ENCODE results near the gene CLIC5.

Gene CLIC5

DNA sequence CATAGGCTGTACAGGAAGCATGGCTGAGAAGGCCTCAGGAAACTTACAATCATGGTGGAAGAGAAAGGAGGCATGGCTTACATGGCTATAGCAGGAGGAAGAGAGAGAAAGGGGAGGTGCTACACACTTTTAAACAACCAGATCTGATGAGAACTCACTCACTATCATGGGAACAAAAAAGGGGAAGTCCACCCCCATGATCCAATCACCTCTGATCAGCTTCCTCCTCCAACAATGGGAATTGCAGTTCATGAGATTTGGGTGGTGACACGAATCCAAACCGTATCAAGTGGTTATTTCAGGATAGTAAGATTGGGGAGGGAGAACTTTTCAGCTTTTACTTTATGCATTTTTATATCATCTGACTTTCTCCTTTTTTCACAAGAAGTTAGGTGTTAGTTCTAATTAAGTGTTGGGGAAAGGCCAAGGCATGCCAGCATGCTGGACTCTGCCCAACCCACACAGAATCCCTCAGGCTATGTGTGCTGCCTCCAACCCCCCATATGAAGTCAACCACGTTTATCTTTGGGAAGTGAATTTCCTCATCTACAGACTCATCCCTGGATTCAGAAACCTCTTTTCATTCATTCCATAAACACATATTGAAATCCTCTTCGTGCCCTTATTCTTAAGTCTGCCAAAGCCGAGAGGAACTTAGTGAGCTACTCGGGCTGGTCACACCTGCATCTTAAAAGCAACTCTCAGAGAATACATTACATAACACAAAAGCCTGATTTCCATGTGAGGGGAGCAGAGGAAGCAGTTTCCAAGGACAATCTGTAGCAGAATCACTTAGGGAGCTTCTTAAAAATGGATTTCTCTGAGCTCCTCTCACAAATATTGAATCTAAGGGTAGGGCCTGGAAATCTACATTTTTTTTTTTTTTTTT lies 16.7 kb upstream of the CLIC5 start:
- H3K9me3 Mint-ChIP-seq: no peaks in the 10 kb centered on the region
- no peaks in the 10 kb centered on the region for H3K4me1 Mint-ChIP-seq
- H3K27ac Mint-ChIP-seq: no peak overlapping the region
- H3K4me3 Mint-ChIP-seq: no peak overlapping the region
- DNase-seq: no peak
- no peaks in the 10 kb centered on the region for H3K36me3 Mint-ChIP-seq (ENCODE audit: low read depth)
- TF ChIP-seq, protein P1, sequence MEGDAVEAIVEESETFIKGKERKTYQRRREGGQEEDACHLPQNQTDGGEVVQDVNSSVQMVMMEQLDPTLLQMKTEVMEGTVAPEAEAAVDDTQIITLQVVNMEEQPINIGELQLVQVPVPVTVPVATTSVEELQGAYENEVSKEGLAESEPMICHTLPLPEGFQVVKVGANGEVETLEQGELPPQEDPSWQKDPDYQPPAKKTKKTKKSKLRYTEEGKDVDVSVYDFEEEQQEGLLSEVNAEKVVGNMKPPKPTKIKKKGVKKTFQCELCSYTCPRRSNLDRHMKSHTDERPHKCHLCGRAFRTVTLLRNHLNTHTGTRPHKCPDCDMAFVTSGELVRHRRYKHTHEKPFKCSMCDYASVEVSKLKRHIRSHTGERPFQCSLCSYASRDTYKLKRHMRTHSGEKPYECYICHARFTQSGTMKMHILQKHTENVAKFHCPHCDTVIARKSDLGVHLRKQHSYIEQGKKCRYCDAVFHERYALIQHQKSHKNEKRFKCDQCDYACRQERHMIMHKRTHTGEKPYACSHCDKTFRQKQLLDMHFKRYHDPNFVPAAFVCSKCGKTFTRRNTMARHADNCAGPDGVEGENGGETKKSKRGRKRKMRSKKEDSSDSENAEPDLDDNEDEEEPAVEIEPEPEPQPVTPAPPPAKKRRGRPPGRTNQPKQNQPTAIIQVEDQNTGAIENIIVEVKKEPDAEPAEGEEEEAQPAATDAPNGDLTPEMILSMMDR (IDR thresholded peaks at IDR 0.05): no peak
- peaks cover 10% of the 10 kb centered on the region for H3K27me3 Mint-ChIP-seq (ENCODE audit: low read depth, poor library complexity)

DNA sequence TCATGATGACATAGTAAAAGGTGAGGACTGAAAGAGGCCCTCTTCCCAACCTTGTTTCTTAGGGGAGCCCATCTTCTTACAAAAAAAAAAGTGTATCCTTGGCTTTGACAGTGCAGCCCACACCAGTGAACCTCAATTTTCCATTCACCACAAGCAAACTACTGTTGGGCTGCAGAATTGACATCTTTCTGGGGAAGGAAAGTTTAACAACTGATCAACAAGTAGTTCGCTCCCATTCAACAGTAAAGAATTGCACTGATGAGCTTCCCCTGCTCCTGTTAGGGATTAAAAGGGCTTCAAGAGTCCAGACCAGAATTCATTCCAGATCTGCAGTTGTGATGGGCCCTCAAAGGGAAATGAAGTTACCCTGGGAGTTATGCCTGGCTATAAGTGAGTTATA lies 13.9 kb upstream of the CLIC5 start:
- Mint-ChIP-seq H3K4me3 (no peak overlapping the region), H3K27me3 (ENCODE audit: low read depth, poor library complexity) (peaks cover 7% of the 10 kb centered on the region), H3K27ac (no peak overlapping the region), H3K36me3 (ENCODE audit: low read depth) (no peaks in the 10 kb centered on the region), H3K4me1 (no peaks in the 10 kb centered on the region), H3K9me3 (no peaks in the 10 kb centered on the region)
- TF ChIP-seq, protein P1 (IDR thresholded peaks at IDR 0.05): no peak
- no peak for DNase-seq

DNA sequence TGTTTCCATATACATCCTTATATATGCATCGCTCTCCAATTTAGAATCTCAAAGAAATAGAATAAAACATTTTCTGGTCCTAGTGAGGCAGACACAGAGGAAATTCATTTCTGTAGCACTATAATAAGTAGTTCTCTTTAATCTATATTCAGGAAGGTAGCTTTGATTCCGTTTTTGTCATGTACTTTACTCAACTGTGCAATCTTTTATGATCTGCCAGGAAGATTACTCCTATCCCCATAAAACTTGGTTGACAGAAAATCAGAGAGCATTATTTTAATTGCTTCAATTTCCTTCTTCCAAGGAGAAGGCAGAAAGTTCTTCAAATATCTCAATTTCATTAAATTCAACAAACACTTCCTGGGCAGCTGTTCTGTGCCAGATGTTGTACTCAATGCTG lies 10.6 kb upstream of the CLIC5 start:
- H3K27ac Mint-ChIP-seq: no peak overlapping the region
- no peaks in the 10 kb centered on the region for H3K9me3 Mint-ChIP-seq
- DNase-seq: no peak
- no peaks in the 10 kb centered on the region for H3K36me3 Mint-ChIP-seq (ENCODE audit: low read depth)
- H3K27me3 Mint-ChIP-seq (ENCODE audit: low read depth, poor library complexity): peaks cover 16% of the 10 kb centered on the region
- TF ChIP-seq, protein P1 (IDR thresholded peaks at IDR 0.05): no peak
- H3K4me1 Mint-ChIP-seq: no peaks in the 10 kb centered on the region
- no peak overlapping the region for H3K4me3 Mint-ChIP-seq

DNA sequence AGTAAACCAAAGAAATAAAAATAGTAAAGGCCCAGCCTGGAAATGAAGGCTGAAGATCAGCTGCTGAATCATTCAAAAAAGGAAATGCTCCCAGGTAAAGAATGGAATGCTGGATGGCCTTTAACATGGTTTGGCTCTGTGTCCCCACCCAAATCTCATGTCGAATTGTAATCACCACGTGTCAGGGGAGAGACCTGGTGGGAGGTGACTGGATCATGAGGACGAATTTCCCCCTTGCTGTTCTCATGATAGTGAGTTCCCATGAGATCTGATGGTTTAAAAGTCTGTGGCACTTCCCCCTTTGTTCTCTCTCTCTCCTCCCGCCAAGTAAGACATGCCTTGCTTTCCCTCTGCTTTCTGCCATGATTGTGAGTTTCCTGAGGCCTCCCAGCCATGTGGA lies 9.9 kb upstream of the CLIC5 start:
- H3K27me3 Mint-ChIP-seq (ENCODE audit: low read depth, poor library complexity): peaks cover 21% of the 10 kb centered on the region
- no peak for DNase-seq
- no peaks in the 10 kb centered on the region for H3K36me3 Mint-ChIP-seq (ENCODE audit: low read depth)
- TF ChIP-seq, protein P1 (IDR thresholded peaks at IDR 0.05): no peak
- H3K9me3 Mint-ChIP-seq: no peaks in the 10 kb centered on the region
- no peak overlapping the region for H3K27ac Mint-ChIP-seq
- H3K4me3 Mint-ChIP-seq: no peak overlapping the region
- H3K4me1 Mint-ChIP-seq: no peaks in the 10 kb centered on the region

DNA sequence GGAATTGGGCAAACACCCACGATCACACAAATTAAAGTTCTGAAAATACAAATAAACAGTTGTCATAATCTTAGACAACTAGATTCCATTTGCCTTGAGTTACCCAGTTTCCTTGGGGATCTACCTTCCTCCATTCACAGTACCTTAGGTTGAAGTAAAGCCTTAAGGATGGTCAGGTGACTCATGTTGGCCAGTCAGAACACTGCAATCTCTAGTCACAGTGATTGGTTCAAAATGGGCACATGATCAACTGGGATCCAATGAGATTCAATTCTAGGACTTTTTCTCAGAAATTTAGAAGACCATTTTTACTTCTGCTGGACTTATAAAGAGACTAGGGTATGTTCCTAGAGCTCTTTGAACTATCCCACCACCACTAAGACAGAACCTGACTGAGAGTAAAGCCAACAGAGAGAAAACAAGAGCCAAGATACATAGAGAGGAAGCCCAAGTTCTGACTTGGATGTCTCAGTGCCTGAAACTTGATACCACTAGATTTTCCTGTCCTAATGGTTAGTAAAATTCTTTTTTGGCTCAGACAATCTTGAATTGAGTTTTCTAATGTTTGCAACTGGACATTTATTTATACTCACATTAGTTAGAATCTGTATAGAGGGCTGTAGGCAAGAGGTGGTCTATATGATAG lies 8.6 kb upstream of the CLIC5 start:
- no peaks in the 10 kb centered on the region for H3K4me1 Mint-ChIP-seq
- no peak overlapping the region for H3K4me3 Mint-ChIP-seq
- peaks cover 17% of the 10 kb centered on the region for H3K27me3 Mint-ChIP-seq (ENCODE audit: low read depth, poor library complexity)
- H3K9me3 Mint-ChIP-seq: no peaks in the 10 kb centered on the region
- H3K27ac Mint-ChIP-seq: no peak overlapping the region
- no peak for DNase-seq
- no peaks in the 10 kb centered on the region for H3K36me3 Mint-ChIP-seq (ENCODE audit: low read depth)
- TF ChIP-seq, protein P1 (IDR thresholded peaks at IDR 0.05): no peak
